Ammon's horn (tissue), 1 donor: ENCODE measurements around the gene PDCD1.
"Not testable (repeated sequence)": the region's sequence is repeated elsewhere in the genome, so short reads cannot be mapped to it uniquely, and the experiment has no call there.

Experiments
- DNase-seq: peaks from one replicate; pipeline ENCODE4 v3.0.0-alpha.2; 2016; ENCODE audit warnings: low spot score

The PDCD1 gene

GRCh38 chr2:241812730-241813643, 45.7 kb downstream of the PDCD1 start:
- peak; percentile 70 for DNase-seq

- no peak for DNase-seq
These were observed 46.6 kb downstream of the PDCD1 start for GRCh38 chr2:241811952-241812729.

GRCh38 chr2:241811201-241811951, 47.3 kb downstream of the PDCD1 start:
- peak; percentile 80 for DNase-seq

GRCh38 chr2:241810307-241811200, 48.1 kb downstream of the PDCD1 start:
- DNase-seq: peak; percentile 81

- DNase-seq: no peak
These were observed 49.0 kb downstream of the PDCD1 start for GRCh38 chr2:241809383-241810306.

- DNase-seq: no peak
These were observed 49.8 kb downstream of the PDCD1 start, which contains the start of gene NEU4 for GRCh38 chr2:241808721-241809382. TSS of gene NEU4 (plus strand) at chr2:241809193. CDS start at chr2:241814485, 5,292 bp downstream.

GRCh38 chr2:241808051-241808720, 50.5 kb downstream of the PDCD1 start:
- DNase-seq: no peak

- not testable (repeated sequence) for DNase-seq
These were observed 52.5 kb downstream of the PDCD1 start for GRCh38 chr2:241806217-241806616.

GRCh38 chr2:241804326-241805229, 54.1 kb downstream of the PDCD1 start:
- no peak for DNase-seq

- DNase-seq: peak; percentile 66
These were observed 55.0 kb downstream of the PDCD1 start for GRCh38 chr2:241803387-241804325.

GRCh38 chr2:241802421-241803318, 56.0 kb downstream of the PDCD1 start:
- DNase-seq: no peak

- DNase-seq: no peak
These were observed 56.9 kb downstream of the PDCD1 start for GRCh38 chr2:241801611-241802420.

GRCh38 chr2:241800198-241800903, 58.3 kb downstream of the PDCD1 start:
- DNase-seq: not testable (repeated sequence)
